Psoas muscle (tissue), 8 donors: Measurements from ENCODE around the gene CTSO. TPM values are rescaled to one million over a fixed set of nuclear protein-coding genes. Genes with fewer than 3 reads are reported as not detected.

Source experiments
- ATAC-seq, 4 donors: fragments of 200-7000 bp; cut with Tn5 transposase; one replicate each; pipeline ENCODE4 v1.9.1; 2020; ENCODE audit warnings: moderate library complexity in 3 of 4, mild to moderate bottlenecking in 2 of 4
- DNase-seq, 2 donors: peaks; one replicate each; pipeline ENCODE4 v3.0.0-alpha.2; 2020
- H3K27ac ChIP-seq: fragments of 200-600 bp; one replicate; pipeline ENCODE4 v1.8.0; 2022
- H3K27me3 ChIP-seq, 3 donors: fragments of 200-600 bp in 1 of 3; one replicate each; pipeline versions ENCODE4 v1.6.1 to v1.8.0; 2013 to 2022; ENCODE audit warnings: low read length in 2 of 3, mild to moderate bottlenecking in 2 of 3, moderate library complexity in 1 of 3; ENCODE audit not compliant: insufficient read depth in 3 of 3
- H3K36me3 ChIP-seq, 2 donors: fragments of 200-600 bp in 1 of 2; one replicate each; pipeline versions ENCODE4 v1.6.1 to v1.8.0; 2013 to 2022; ENCODE audit warnings: low read depth in 1 of 2, mild to moderate bottlenecking in 1 of 2, moderate library complexity in 1 of 2; ENCODE audit not compliant: insufficient read depth in 1 of 2
- H3K4me1 ChIP-seq: fragments of 200-600 bp; one replicate; pipeline ENCODE4 v1.8.0; 2022
- H3K4me3 ChIP-seq: fragments of 200-600 bp; one replicate; pipeline ENCODE4 v1.8.0; 2022; ENCODE audit warnings: mild to moderate bottlenecking
- H3K9me3 ChIP-seq: fragments of 200-600 bp; one replicate; pipeline ENCODE4 v1.8.0; 2022
- CTCF ChIP-seq: fragments of 200-600 bp; IDR thresholded peaks from one replicate; pipeline ENCODE4 v1.8.0; 2022; ENCODE audit warnings: antibody characterized with exemption
- WGBS, 3 donors: extraction: QIAGEN DNeasy Blood & Tissue Kit; methylation state at CpG; one replicate each; pipeline versions ENCODE4 v1.1.6 to v1.1.7; 2013; 5-methylcytosine and 5-hydroxymethylcytosine counted together
- intact Hi-C, 2 donors: fragments of 100-400 bp; cut with DNase I; formaldehyde crosslinking; loops; one replicate each; pipeline versions ENCODE4 v1.11.0 to v1.14.2; 2022
- polyA plus RNA-seq, 3 donors: library from polyadenylated mRNA; stranded (reverse); fragments of 200-250 nt; gene quantifications; one replicate each; pipeline ENCODE4 v1.2.3, GENCODE V29; 2013
- total RNA-seq, 4 donors: library from RNA; stranded (reverse); fragmentation: NEBNext Ultra II Directional in 2 of 4; extraction: Animal tissue kit (Norgen Biotek cat#: 25700) in 2 of 4; gene quantifications; one replicate each; pipeline versions ENCODE4 v1.2.1 to v1.2.4, GENCODE V29; 2021 to 2023
- donor health status: healthy with polysubstance abuse.
- donor health status: DM: no; HTN: no; CAD: no; lungs with moderate emphysema.
- donor health status: Bipolar disorder and iron deficiency.
- donor health status: healthy.
- donor health status: DM: yes; HTN: yes; CAD: no.
- donor health status: DM: no; HTN: no; CAD: no.
- donor health status: DM: no; HTN: no; CAD: no.
- donor health status: DM: yes; HTN: yes; CAD: no.

Gene CTSO
- total and polyA plus RNA-seq, 7 donors: 2.0 to 4.2 (median 3.0) TPM

DNA sequence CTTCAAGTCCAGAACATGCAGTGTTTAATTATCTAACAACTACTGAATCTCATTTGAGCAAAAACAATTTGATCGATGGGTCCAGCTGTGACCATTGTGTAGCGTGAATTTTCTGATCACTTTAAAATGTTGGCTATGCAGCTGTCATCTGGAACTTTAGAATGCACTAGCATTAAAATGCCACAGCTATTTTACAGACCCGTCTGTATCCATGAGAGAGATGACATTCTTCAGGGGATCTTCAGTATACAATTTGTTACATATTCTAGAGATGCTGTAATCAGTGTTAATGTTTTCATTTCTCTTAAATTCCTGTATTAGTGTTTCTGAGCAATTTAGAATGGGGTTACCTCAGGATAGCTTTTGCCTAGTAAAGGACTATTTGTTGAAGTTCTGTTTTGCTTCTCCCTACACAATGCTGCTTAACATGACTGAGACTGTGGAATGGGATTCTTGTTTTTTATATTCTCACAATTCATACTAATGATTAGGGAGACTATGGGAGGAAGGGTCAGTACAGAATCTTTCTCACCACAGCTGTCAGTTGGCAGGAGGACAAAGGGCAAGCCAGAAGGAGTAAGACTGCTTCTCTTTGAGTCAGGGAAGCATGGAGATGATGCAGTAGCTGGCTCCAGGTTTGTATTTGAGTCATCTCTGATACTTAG lies 13.2 kb upstream of the CTSO start:
- Histone ChIP-seq H3K36me3 (no peaks in the 10 kb centered on the region), H3K27ac (no peak overlapping the region), H3K27me3 (peaks cover 0 to 3% (median 0%) of the 10 kb centered on the region in 3 donors), H3K4me3 (no peak overlapping the region), H3K4me1 (no peaks in the 10 kb centered on the region), H3K9me3 (no peaks in the 10 kb centered on the region)
- TF ChIP-seq CTCF: no peak
- DNase-seq: no peak
- ATAC-seq: no peak
- 20 to 31% (median 22%) methylated on average over 3 of the region's 3 CpGs for WGBS, 3 donors
- intact Hi-C loops: no loop called here

GRCh38 chr4:155966171-155966570 lies 12.5 kb upstream of the CTSO start:
- WGBS, 3 donors: 38 to 60% (median 43%) methylated on average over 2 of the region's 2 CpGs
- H3K4me1 ChIP-seq: no peaks in the 10 kb centered on the region
- DNase-seq: no peak
- intact Hi-C loops: no loop called here
- H3K27ac ChIP-seq: no peak overlapping the region
- H3K27me3 ChIP-seq: peaks cover 0 to 3% (median 0%) of the 10 kb centered on the region in 3 donors
- no peaks in the 10 kb centered on the region for H3K9me3 ChIP-seq
- no peaks in the 10 kb centered on the region for H3K36me3 ChIP-seq
- TF ChIP-seq CTCF: no peak
- H3K4me3 ChIP-seq: no peak overlapping the region
- ATAC-seq: no peak

DNA sequence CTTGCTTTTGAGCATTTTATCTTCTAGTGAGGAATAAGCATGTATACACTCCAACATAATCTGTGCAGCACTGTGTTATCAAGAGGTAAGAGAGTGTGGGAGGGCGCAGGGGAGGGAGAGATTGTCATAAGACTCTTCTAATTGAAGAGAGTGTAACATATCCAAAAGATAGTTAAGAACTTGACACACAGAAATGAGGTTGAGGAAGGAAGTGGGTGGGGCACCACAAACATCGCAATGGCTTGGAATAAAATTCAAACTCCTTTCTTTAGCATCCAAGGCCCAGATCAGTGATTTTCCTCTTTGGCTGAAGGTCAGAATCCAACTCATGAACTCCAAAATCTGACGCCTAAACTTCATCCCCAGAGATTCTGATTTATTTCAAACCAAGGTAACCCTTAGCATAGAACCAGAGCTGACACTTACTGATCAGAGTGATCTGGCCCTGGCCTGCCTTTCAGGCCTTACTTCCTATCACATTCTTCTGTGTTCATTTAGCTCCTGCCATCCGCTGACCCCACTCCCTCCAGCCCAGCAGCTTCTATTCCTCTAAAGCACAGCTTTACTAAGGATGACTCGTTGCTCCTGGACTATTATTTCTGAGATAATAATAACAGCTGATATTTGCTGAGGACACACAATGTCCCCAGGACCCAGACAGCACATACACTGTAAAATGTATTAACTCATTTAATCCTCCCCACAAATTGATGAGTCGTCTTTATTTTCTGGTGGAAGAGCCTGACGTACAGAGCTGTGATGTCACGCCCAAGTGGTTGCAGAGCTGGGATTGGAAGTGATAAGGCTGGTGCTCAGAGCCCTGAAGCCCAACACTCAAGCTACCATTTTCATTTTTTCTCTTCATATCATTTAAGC lies 10.6 kb upstream of the CTSO start:
- no peaks in the 10 kb centered on the region for H3K27me3 ChIP-seq
- intact Hi-C loops: no loop called here
- H3K4me1 ChIP-seq: no peaks in the 10 kb centered on the region
- no peaks in the 10 kb centered on the region for H3K36me3 ChIP-seq
- ATAC-seq (no peak), DNase-seq (no peak)
- 68 to 69% (median 69%) methylated on average over 8 of the region's 8 CpGs for WGBS, 3 donors
- no peak overlapping the region for H3K4me3 ChIP-seq
- H3K27ac ChIP-seq: no peak overlapping the region
- no peaks in the 10 kb centered on the region for H3K9me3 ChIP-seq
- TF ChIP-seq CTCF: no peak

DNA sequence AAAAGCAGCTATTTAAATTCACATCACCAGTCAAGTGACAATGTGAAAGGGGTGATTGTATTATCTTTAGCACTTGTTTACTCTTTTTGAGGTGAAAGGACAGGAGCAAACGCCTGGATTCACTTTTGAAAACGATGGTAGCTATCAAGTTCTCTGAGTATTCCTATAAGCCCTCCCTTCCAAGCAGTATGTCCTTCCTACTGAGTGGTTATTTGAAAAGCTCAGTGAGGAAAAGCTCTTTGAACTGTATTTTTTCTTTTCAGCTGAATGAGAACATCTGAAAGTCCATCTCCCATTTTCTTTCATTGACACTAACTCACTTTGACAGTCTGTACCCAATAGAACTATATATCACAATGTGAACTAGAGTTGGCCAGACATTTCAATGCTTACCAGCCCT lies 9.1 kb upstream of the CTSO start:
- Histone ChIP-seq H3K4me1 (no peaks in the 10 kb centered on the region), H3K4me3 (no peak overlapping the region), H3K27me3 (no peaks in the 10 kb centered on the region), H3K36me3 (no peaks in the 10 kb centered on the region), H3K9me3 (no peaks in the 10 kb centered on the region), H3K27ac (no peak overlapping the region)
- 80 to 81% (median 81%) methylated on average over 2 of the region's 2 CpGs for WGBS, 3 donors
- ATAC-seq: no peak
- no peak for TF ChIP-seq CTCF
- intact Hi-C loops: no loop called here
- no peak for DNase-seq
